Kidney (tissue), 14 donors: ENCODE data around the gene KIAA1671. TPM values are rescaled to one million over a fixed set of nuclear protein-coding genes. Genes with fewer than 3 reads are reported as not detected.

Source experiments
- DNase-seq, 5 donors: peaks; one replicate each; pipeline ENCODE4 v3.0.0-alpha.2; 2013 to 2020
- FAIRE-seq: peaks from 2 replicates; lab custom pipeline; 2012; peaks lifted over from hg19 to GRCh38; lab: Jason Lieb, UNC
- H3K27ac ChIP-seq, 2 donors: one replicate each; pipeline ENCODE4 v1.7.0; 2013; ENCODE audit warnings: low read depth in 2 of 2, low read length in 2 of 2, inconsistent platforms in 1 of 2
- H3K27me3 ChIP-seq: one replicate; pipeline ENCODE4 v1.7.1; 2013; ENCODE audit warnings: low read length, inconsistent platforms; ENCODE audit not compliant: control insufficient read depth, insufficient read depth
- H3K36me3 ChIP-seq, 3 donors: one replicate each; pipeline versions ENCODE4 v1.7.0 to v1.7.1; 2013; ENCODE audit warnings: low read length in 3 of 3, control low read depth in 1 of 3, inconsistent platforms in 1 of 3; ENCODE audit not compliant: insufficient read depth in 3 of 3, control insufficient read depth in 2 of 3
- H3K4me1 ChIP-seq, 3 donors: one replicate each; pipeline versions ENCODE4 v1.7.0 to v1.7.1; 2013; ENCODE audit warnings: low read length in 3 of 3, inconsistent platforms in 1 of 3, low read depth in 1 of 3; ENCODE audit not compliant: control insufficient read depth in 2 of 3, insufficient read depth in 2 of 3
- H3K4me3 ChIP-seq, 3 donors: one replicate each; pipeline versions ENCODE4 v1.7.0 to v1.8.1; 2013; ENCODE audit warnings: low read length in 3 of 3, control low read depth in 1 of 3, inconsistent platforms in 1 of 3
- H3K9ac ChIP-seq, 3 donors: one replicate each; pipeline versions ENCODE4 v1.7.0 to v1.7.1; 2013; ENCODE audit warnings: low read length in 3 of 3, control low read depth in 1 of 3, inconsistent platforms in 1 of 3
- H3K9me3 ChIP-seq, 3 donors: one replicate each; pipeline versions ENCODE4 v1.7.0 to v1.7.1; 2013; ENCODE audit warnings: low read length in 3 of 3, control low read depth in 1 of 3, inconsistent platforms in 1 of 3; ENCODE audit not compliant: control insufficient read depth in 2 of 3, insufficient read depth in 1 of 3
- CTCF ChIP-seq: IDR thresholded peaks from 3 replicates; pipeline ENCODE4 v1.5.1; 2012; ENCODE audit warnings: mild to moderate bottlenecking, moderate library complexity, borderline replicate concordance; ENCODE audit not compliant: insufficient read depth; ENCODE audit errors: extremely low read depth
- intact Hi-C: fragments of 100-400 bp; cut with DNase I; formaldehyde crosslinking; loops from one replicate; pipeline ENCODE4 v1.11.1; 2022
- polyA plus RNA-seq: library from polyadenylated mRNA; stranded (reverse); fragments of 350-450 nt; fragmentation: Illumina TruSeq; extraction: RNeasy Lipid Tissue Mini Kit (QIAGEN cat#74804); gene quantifications from one replicate; pipeline ENCODE4 v1.2.3, GENCODE V29; 2014; ENCODE audit warnings: low read depth, low replicate concordance; ENCODE audit not compliant: insufficient read depth
- total RNA-seq: library from RNA; stranded (reverse); fragmentation: NEBNext Ultra II Directional; extraction: Animal tissue kit (Norgen Biotek cat#: 25700); gene quantifications from one replicate; pipeline ENCODE4 v1.2.1, GENCODE V29; 2021
- donor health status: control.
- donor health status: control.
- donor health status: control.
- donor health status: control.
- donor health status: control.
- donor health status: DM: yes; HTN: yes; CAD: no.
- donor health status: Normal renal cell carcinoma (clear cell type).

Gene KIAA1671
- total and polyA plus RNA-seq, 2 donors from 2014 or later: 7.3 to 65.2 TPM

- Histone ChIP-seq H3K9me3 (no peaks in the 10 kb centered on the region), H3K36me3 (no peaks in the 10 kb centered on the region), H3K27me3 (no peaks in the 10 kb centered on the region), H3K27ac (no peak overlapping the region), H3K9ac (no peak overlapping the region), H3K4me3 (no peak overlapping the region), H3K4me1 (peaks cover 0 to 11% (median 10%) of the 10 kb centered on the region in 3 donors)
- intact Hi-C loops: no loop called here
- no peak for TF ChIP-seq CTCF
- FAIRE-seq: no peak
- peak in 2 of 5 donors; percentile 41 to 65 for DNase-seq
Measured at GRCh38 chr22:25139062-25139461, 186.5 kb downstream of the KIAA1671 start.

GRCh38 chr22:25142102-25142501 lies 189.6 kb downstream of the KIAA1671 start:
- H3K27me3 ChIP-seq: no peaks in the 10 kb centered on the region
- intact Hi-C loops: no loop called here
- H3K36me3 ChIP-seq: no peaks in the 10 kb centered on the region
- no peak for TF ChIP-seq CTCF
- no peak for FAIRE-seq
- peaks cover 0 to 7% (median 3%) of the 10 kb centered on the region in 3 donors for H3K4me1 ChIP-seq
- no peak overlapping the region for H3K4me3 ChIP-seq
- H3K27ac ChIP-seq: no peak overlapping the region
- no peaks in the 10 kb centered on the region for H3K9me3 ChIP-seq
- H3K9ac ChIP-seq: no peak overlapping the region
- peak in 3 of 5 donors; percentile 34 to 41 (median 39) for DNase-seq

GRCh38 chr22:25143156-25144076 lies 190.9 kb downstream of the KIAA1671 start:
- H3K4me3 ChIP-seq: no peak overlapping the region
- FAIRE-seq: no peak
- H3K27me3 ChIP-seq: no peaks in the 10 kb centered on the region
- intact Hi-C loops: no loop called here
- no peaks in the 10 kb centered on the region for H3K9me3 ChIP-seq
- DNase-seq: peak in 1 of 5 donors; percentile 56
- H3K27ac ChIP-seq: no peak overlapping the region
- no peak overlapping the region for H3K9ac ChIP-seq
- H3K4me1 ChIP-seq: peaks cover 0 to 10% (median 7%) of the 10 kb centered on the region in 3 donors
- H3K36me3 ChIP-seq: no peaks in the 10 kb centered on the region
- no peak for TF ChIP-seq CTCF
